Osteocyte (in vitro differentiated cells): ENCODE results near the gene EFL1. TPM values are rescaled to one million over a fixed set of nuclear protein-coding genes. Genes with fewer than 3 reads are reported as not detected.

Experiments
- DNase-seq: peaks from one replicate; pipeline ENCODE4 v3.0.0; 2021; ENCODE audit warnings: mixed read lengths; ENCODE audit not compliant: unreplicated experiment; ENCODE audit errors: extremely low spot score
- H3K27ac Mint-ChIP-seq: one replicate; pipeline ENCODE4 v1.8.0; 2021; ENCODE audit warnings: mild to moderate bottlenecking, mixed read lengths; ENCODE audit not compliant: unreplicated experiment
- H3K27me3 Mint-ChIP-seq: one replicate; pipeline ENCODE4 v1.8.0; 2021; ENCODE audit warnings: mixed read lengths; ENCODE audit not compliant: unreplicated experiment
- H3K36me3 Mint-ChIP-seq: one replicate; pipeline ENCODE4 v1.8.0; 2021; ENCODE audit warnings: mixed read lengths; ENCODE audit not compliant: unreplicated experiment
- H3K4me1 Mint-ChIP-seq: one replicate; pipeline ENCODE4 v1.8.0; 2021; ENCODE audit warnings: mixed read lengths; ENCODE audit not compliant: unreplicated experiment
- H3K4me3 Mint-ChIP-seq: one replicate; pipeline ENCODE4 v1.8.0; 2021; ENCODE audit warnings: mild to moderate bottlenecking, moderate library complexity, mixed read lengths; ENCODE audit not compliant: unreplicated experiment
- H3K9me3 Mint-ChIP-seq: one replicate; pipeline ENCODE4 v1.8.0; 2021; ENCODE audit warnings: mixed read lengths; ENCODE audit not compliant: unreplicated experiment
- total RNA-seq: library from RNA; stranded (reverse); gene quantifications from 2 replicates; pipeline ENCODE4 v1.2.1, GENCODE V29; 2021
- TF ChIP-seq, protein P1 (sequence below): fragments of 200-600 bp; sonication (generic); IDR thresholded peaks from 2 replicates; pipeline ENCODE4 v1.5.0; 2021; ENCODE audit warnings: antibody characterized with exemption, mild to moderate bottlenecking, moderate library complexity

Gene EFL1
- total RNA-seq, 1 donor from 2014 or later = 17.9 TPM

DNA sequence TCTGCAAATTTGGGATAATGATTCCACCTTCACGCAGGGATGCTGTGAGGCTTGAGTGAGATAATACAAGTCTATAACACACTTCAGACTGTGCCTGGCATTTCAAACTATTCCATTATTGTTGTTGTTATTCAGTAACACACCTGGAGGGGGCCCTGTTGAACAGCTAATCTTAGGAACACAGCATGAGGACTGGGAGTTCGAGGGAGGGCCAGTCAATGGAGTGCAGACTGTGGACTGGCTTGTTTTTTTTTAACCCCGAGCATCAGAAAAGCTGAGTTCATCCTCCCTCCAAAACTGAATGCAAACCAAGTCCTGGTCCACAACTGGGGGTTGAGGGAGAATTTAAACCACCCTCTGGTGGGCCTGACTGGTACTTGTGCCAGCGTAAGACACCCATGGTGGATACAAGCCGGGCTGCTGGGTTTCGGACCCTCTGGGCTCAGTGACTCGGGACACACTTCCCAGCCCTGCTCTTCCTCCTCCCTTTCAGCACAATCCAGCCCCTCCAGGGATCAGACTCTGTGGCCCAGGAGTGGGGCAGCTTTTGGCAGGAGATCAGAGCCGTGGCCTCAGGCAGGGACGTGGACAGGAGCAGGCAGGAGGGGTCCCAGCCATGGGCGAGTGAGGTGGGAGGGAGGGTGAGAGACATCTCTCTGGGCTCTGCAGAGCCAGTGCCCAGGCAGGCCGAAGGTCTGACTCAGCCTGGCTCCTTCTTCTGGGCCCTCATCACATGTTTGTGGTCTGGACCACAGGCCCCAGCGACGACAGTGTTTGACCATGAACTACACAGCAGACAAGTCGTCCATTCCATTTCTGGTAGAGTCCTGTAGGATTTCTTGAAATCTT, 180.4 kb downstream of the EFL1 start:
- no peaks in the 10 kb centered on the region for H3K27me3 Mint-ChIP-seq
- H3K9me3 Mint-ChIP-seq = no peaks in the 10 kb centered on the region
- H3K27ac Mint-ChIP-seq = peak overlapping the region; percentile 70
- no peak for DNase-seq
- TF ChIP-seq, protein P1, sequence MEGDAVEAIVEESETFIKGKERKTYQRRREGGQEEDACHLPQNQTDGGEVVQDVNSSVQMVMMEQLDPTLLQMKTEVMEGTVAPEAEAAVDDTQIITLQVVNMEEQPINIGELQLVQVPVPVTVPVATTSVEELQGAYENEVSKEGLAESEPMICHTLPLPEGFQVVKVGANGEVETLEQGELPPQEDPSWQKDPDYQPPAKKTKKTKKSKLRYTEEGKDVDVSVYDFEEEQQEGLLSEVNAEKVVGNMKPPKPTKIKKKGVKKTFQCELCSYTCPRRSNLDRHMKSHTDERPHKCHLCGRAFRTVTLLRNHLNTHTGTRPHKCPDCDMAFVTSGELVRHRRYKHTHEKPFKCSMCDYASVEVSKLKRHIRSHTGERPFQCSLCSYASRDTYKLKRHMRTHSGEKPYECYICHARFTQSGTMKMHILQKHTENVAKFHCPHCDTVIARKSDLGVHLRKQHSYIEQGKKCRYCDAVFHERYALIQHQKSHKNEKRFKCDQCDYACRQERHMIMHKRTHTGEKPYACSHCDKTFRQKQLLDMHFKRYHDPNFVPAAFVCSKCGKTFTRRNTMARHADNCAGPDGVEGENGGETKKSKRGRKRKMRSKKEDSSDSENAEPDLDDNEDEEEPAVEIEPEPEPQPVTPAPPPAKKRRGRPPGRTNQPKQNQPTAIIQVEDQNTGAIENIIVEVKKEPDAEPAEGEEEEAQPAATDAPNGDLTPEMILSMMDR = peak; percentile 43
- H3K36me3 Mint-ChIP-seq = no peaks in the 10 kb centered on the region
- no peak overlapping the region for H3K4me3 Mint-ChIP-seq
- peaks cover 15% of the 10 kb centered on the region for H3K4me1 Mint-ChIP-seq

DNA sequence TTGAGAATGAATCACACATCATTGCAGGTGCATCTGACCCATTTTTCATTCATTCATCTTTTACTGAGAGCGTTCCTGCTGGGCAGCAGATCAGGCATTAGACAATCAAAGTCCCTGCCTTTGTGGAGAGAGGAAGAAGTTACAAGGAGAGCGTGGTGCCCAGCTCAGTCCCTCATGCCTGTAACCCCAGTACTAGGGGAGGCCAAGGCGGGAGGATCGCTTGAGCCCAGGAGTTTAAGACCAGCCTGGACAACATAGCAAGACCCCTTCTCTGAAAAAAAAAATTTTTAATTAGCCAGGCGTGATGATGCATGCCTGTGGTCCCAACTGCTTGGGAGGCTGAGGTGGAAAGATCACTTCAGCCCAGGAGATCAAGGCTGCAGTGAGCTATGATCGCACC, 181.8 kb downstream of the EFL1 start:
- Mint-ChIP-seq H3K4me1 (peaks cover 15% of the 10 kb centered on the region), H3K36me3 (no peaks in the 10 kb centered on the region), H3K9me3 (no peaks in the 10 kb centered on the region), H3K27me3 (no peaks in the 10 kb centered on the region), H3K27ac (no peak overlapping the region), H3K4me3 (no peak overlapping the region)
- TF ChIP-seq, protein P1 = no peak
- DNase-seq = no peak

Other genes with a start within 250 kb of the EFL1 start
- gene MEX3B, start 216.7 kb downstream of the EFL1 start, total RNA-seq = 22.7 and 24.5 TPM in 2 replicates
- 1.4 and 2.0 TPM in 2 replicates for gene SAXO2, start 84 bp upstream of the EFL1 start, total RNA-seq
- gene GOLGA6L10, start 86.7 kb upstream of the EFL1 start, total RNA-seq = 1.6 and 2.9 TPM in 2 replicates
- 2.6 and 2.8 TPM in 2 replicates for gene GOLGA6L9, start 167.1 kb upstream of the EFL1 start, total RNA-seq